Neural crest cell (in vitro differentiated cells): ENCODE data around the gene SCNM1. TPM values are rescaled to one million over a fixed set of nuclear protein-coding genes. Genes with fewer than 3 reads are reported as not detected.

ENCODE experiments used
- DNase-seq: peaks from one replicate; pipeline ENCODE4 v3.0.0; 2021; ENCODE audit warnings: low read depth, mixed read lengths, low spot score
- H3K27ac Mint-ChIP-seq: one replicate; pipeline ENCODE4 v1.8.0; 2021; ENCODE audit warnings: mild to moderate bottlenecking, mixed read lengths; ENCODE audit not compliant: unreplicated experiment
- H3K27me3 Mint-ChIP-seq: 2 replicates; pipeline ENCODE4 v1.8.0; 2021; ENCODE audit warnings: low read depth, mild to moderate bottlenecking, mixed read lengths
- H3K36me3 Mint-ChIP-seq: 2 replicates; pipeline ENCODE4 v1.8.0; 2021; ENCODE audit warnings: low read depth, mild to moderate bottlenecking, mixed read lengths
- H3K4me1 Mint-ChIP-seq: 2 replicates; pipeline ENCODE4 v1.8.0; 2021; ENCODE audit warnings: mixed read lengths
- H3K4me3 Mint-ChIP-seq: one replicate; pipeline ENCODE4 v1.8.0; 2021; ENCODE audit warnings: mild to moderate bottlenecking, mixed read lengths
- H3K9me3 Mint-ChIP-seq: 2 replicates; pipeline ENCODE4 v1.8.0; 2021; ENCODE audit warnings: mixed read lengths
- CTCF ChIP-seq: fragments of 200-600 bp; sonication (generic); conservative IDR thresholded peaks from 2 replicates; pipeline ENCODE4 v1.5.0; 2021; ENCODE audit warnings: antibody characterized with exemption, mild to moderate bottlenecking
- long read RNA-seq: library from polyadenylated mRNA; unstranded; transcript quantifications from one replicate; pipeline ENCODE4 v2.0.0, GENCODE V29; 2020
- total RNA-seq: library from RNA; stranded (reverse); gene quantifications from 2 replicates; pipeline ENCODE4 v1.2.1, GENCODE V29; 2021

Gene SCNM1
- total RNA-seq, result 48.7 and 57.1 TPM in 2 replicates
- long read RNA-seq, transcript SCNM1-202 (7 exons, 2,016 nt), result major isoform, 7 of 24 reads
- long read RNA-seq, partial matches to known transcripts, result 0 of 24 reads
- long read RNA-seq, other reads (novel, unspliced or antisense), result 15 of 24 reads

- H3K27me3 Mint-ChIP-seq, result peaks cover 3% of the 10 kb centered on the region
- no peak for TF ChIP-seq CTCF
- DNase-seq, result peak; percentile 92
- peak within 1 kb of the TSS; percentile 94 for H3K27ac Mint-ChIP-seq
- H3K4me3 Mint-ChIP-seq, result peak within 1 kb of the TSS; percentile 93
- peaks cover 6% of the 10 kb centered on the region for H3K36me3 Mint-ChIP-seq
- peaks cover 28% of the 10 kb centered on the region for H3K4me1 Mint-ChIP-seq
- no peaks in the 10 kb centered on the region for H3K9me3 Mint-ChIP-seq
Observed at GRCh38 chr1:151165738-151166504, at the start of gene SCNM1, which contains the start of gene LYSMD1. TSS of gene SCNM1 (plus strand) at chr1:151166144. CDS start at chr1:151166153, 9 bp downstream. TSS of gene LYSMD1 (minus strand) at chr1:151165902. CDS start at chr1:151165258, 644 bp downstream.

GRCh38 chr1:151124763-151125403, 41.1 kb upstream of the SCNM1 start:
- H3K36me3 Mint-ChIP-seq, result no peaks in the 10 kb centered on the region
- peaks cover 9% of the 10 kb centered on the region for H3K4me1 Mint-ChIP-seq
- no peak overlapping the region for H3K4me3 Mint-ChIP-seq
- DNase-seq, result no peak
- no peaks in the 10 kb centered on the region for H3K9me3 Mint-ChIP-seq
- TF ChIP-seq CTCF, result no peak
- H3K27me3 Mint-ChIP-seq, result no peaks in the 10 kb centered on the region
- H3K27ac Mint-ChIP-seq, result no peak overlapping the region

DNA sequence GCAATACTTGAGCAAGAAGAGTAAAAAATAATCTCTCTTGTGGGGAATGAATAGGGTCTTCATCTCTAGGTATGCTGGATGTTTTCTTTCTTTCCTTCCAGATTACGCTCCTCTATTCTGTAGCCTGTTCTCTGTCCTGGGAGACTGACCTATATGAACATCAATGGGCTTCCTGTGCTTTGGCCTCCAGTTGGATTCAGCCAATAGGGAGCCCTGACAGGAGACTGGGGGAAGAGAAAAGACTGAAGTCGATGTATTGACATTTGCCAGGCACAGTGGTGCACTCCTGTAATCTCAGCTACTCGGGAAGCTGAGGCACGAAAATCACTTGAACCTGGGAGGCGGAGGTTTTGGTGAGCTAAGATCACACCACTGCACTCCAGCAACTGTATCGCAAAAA, 37.1 kb upstream of the SCNM1 start:
- peaks cover 24% of the 10 kb centered on the region for H3K27me3 Mint-ChIP-seq
- peaks cover 23% of the 10 kb centered on the region for H3K4me1 Mint-ChIP-seq
- no peak overlapping the region for H3K27ac Mint-ChIP-seq
- H3K4me3 Mint-ChIP-seq, result no peak overlapping the region
- no peaks in the 10 kb centered on the region for H3K9me3 Mint-ChIP-seq
- no peak for TF ChIP-seq CTCF
- H3K36me3 Mint-ChIP-seq, result no peaks in the 10 kb centered on the region
- DNase-seq, result no peak

GRCh38 chr1:151130987-151131586, 34.9 kb upstream of the SCNM1 start:
- Mint-ChIP-seq H3K4me3 (peak overlapping the region; percentile 81), H3K27ac (no peak overlapping the region), H3K9me3 (no peaks in the 10 kb centered on the region), H3K4me1 (peaks cover 23% of the 10 kb centered on the region), H3K27me3 (peaks cover 33% of the 10 kb centered on the region), H3K36me3 (peaks cover 8% of the 10 kb centered on the region)
- DNase-seq, result peak; percentile 55
- no peak for TF ChIP-seq CTCF

GRCh38 chr1:151131701-151132334, 34.1 kb upstream of the SCNM1 start:
- Mint-ChIP-seq H3K4me3 (peak overlapping the region; percentile 81), H3K4me1 (peaks cover 23% of the 10 kb centered on the region), H3K9me3 (no peaks in the 10 kb centered on the region), H3K27me3 (peaks cover 33% of the 10 kb centered on the region), H3K36me3 (peaks cover 13% of the 10 kb centered on the region), H3K27ac (no peak overlapping the region)
- peak; percentile 30 for DNase-seq
- TF ChIP-seq CTCF, result no peak
